SU-DHL-6 (cell line): Measurements from ENCODE around the gene ESR1.

Source experiments
- CTCF ChIP-seq: fragments of 200-600 bp; sonication (generic); IDR thresholded peaks from one replicate; pipeline ENCODE4 v1.5.1; 2017; ENCODE audit warnings: antibody characterized with exemption, mild to moderate bottlenecking, low read length, moderate library complexity; ENCODE audit not compliant: insufficient read depth, poor library complexity, severe bottlenecking
- EZH2phosphoT487 ChIP-seq: fragments of 200-600 bp; sonication (generic), shearing (Covaris generic); conservative IDR thresholded peaks from 2 replicates; pipeline ENCODE4 v1.6.1; 2018; ENCODE audit warnings: mild to moderate bottlenecking, antibody characterized with exemption, low read length, moderate library complexity, mixed read lengths

- TF ChIP-seq CTCF, result no peak
- TF ChIP-seq EZH2phosphoT487, result no peak
Measured at GRCh38 chr6:151782560-151782959, 24.9 kb upstream of the ESR1 start.
